D721Med (cell line): ENCODE measurements around the gene CUEDC2.

Experiments used
- DNase-seq: peaks from one replicate; pipeline ENCODE4 v3.0.0; 2011; ENCODE audit warnings: low spot score; ENCODE audit not compliant: insufficient read length
- FAIRE-seq: peaks from 2 replicates; lab custom pipeline; 2011; peaks lifted over from hg19 to GRCh38; lab: Jason Lieb, UNC
- CTCF ChIP-seq: IDR thresholded peaks from 2 replicates; pipeline ENCODE4 v1.5.1; 2012; ENCODE audit warnings: mild to moderate bottlenecking, control low read depth; ENCODE audit not compliant: insufficient read depth; ENCODE audit errors: missing control alignments

The CUEDC2 gene

GRCh38 chr10:102470579-102471546 is 38.5 kb upstream of the CUEDC2 start:
- FAIRE-seq (no peak), DNase-seq (no peak)
- TF ChIP-seq CTCF: no peak

GRCh38 chr10:102468683-102469082 is 36.3 kb upstream of the CUEDC2 start:
- FAIRE-seq: no peak
- DNase-seq: no peak
- no peak for TF ChIP-seq CTCF

GRCh38 chr10:102467971-102468438 is 35.6 kb upstream of the CUEDC2 start:
- FAIRE-seq: no peak
- TF ChIP-seq CTCF: no peak

GRCh38 chr10:102467318-102467717 is 34.9 kb upstream of the CUEDC2 start:
- FAIRE-seq (no peak), DNase-seq (no peak)
- TF ChIP-seq CTCF: no peak

More at GRCh38 chr10:102467971-102468438, 35.6 kb upstream of the CUEDC2 start:
- DNase-seq: no peak

- FAIRE-seq (no peak), DNase-seq (no peak)
- TF ChIP-seq CTCF: no peak
Measured at GRCh38 chr10:102465466-102465865, 33.1 kb upstream of the CUEDC2 start.

- no peak for TF ChIP-seq CTCF
- no peak for FAIRE-seq
- DNase-seq: no peak
Measured at GRCh38 chr10:102463983-102464382, 31.6 kb upstream of the CUEDC2 start.
